Gastroesophageal sphincter (tissue), 3 donors: ENCODE results near the gene SPATA18.

ENCODE experiments used
- CTCF ChIP-seq, 4 experiments: fragments of 200-600 bp in 2 of 4; fragments of 450-650 bp in 2 of 4; sonication (generic) in 1 of 4; IDR thresholded peaks; one replicate each; pipeline ENCODE4 v1.5.1; 2017 to 2019; ENCODE audit warnings: antibody characterized with exemption in 4 of 4, mild to moderate bottlenecking in 2 of 4, moderate library complexity in 2 of 4
- EP300 ChIP-seq: sonication (generic); formaldehyde crosslinking; IDR thresholded peaks from one replicate; pipeline ENCODE4 v1.6.1; 2017; ENCODE audit warnings: antibody characterized with exemption, mild to moderate bottlenecking
- POLR2A ChIP-seq, 2 donors: fragments of 450-650 bp; IDR thresholded peaks; one replicate each; pipeline ENCODE4 v1.6.1; 2017; ENCODE audit warnings: antibody characterized with exemption in 2 of 2, mild to moderate bottlenecking in 2 of 2, moderate library complexity in 1 of 2
- POLR2AphosphoS5 ChIP-seq: sonication (generic); formaldehyde crosslinking; IDR thresholded peaks from one replicate; pipeline ENCODE4 v1.6.1; 2017; ENCODE audit warnings: antibody characterized with exemption

GRCh38 chr4:52005604-52006273 is 45.4 kb upstream of the SPATA18 start:
- TF ChIP-seq POLR2AphosphoS5 (no peak), CTCF (IDR thresholded peaks at IDR 0.05) (no peak), POLR2A (IDR thresholded peaks at IDR 0.05) (no peak), EP300 (no peak)
